ENCODE data around the gene SLFN12L. TPM values are rescaled to one million over a fixed set of nuclear protein-coding genes. Genes with fewer than 3 reads are reported as not detected.

SLFN12L gene
- total RNA-seq, 4 donors from 2014 or later, result 1.2 to 2.0 (median 1.4) TPM

DNA sequence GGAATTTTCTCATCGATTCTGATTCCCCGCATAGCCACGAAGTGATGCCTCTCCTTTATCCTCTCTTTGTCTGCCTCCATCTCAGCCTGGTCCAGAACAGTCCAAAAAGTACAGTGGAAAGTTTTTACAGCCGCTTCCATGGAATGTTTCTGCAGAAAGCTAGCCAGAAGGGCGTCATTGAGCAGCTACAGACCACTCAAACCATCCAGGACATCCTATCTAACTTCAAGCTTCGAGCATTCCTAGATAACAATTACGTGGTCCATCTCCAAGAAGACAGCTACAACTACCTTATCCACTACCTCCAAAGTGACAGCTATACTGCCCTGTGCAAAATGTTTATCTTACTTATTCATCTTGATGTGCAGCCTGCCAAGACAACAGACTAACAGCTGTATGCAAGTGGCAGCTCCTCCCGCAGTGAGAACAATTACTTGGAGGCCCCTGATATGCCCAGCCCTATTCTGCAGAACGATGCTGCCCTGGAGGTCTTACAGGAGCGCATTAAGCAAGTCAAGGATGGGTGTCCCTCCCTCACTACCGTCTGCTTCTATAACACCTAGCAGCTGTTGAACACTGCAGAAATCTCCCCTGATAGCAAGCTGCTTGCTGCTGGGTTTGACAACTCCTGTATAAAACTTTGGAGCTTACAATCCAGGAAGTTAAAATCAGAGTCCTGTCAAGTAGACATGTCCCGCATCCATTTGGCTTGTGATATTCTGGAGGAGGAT lies 38.9 kb downstream of the SLFN12L start:
- peak overlapping the region in 1 of 4 donors; percentile 20 for H3K4me3 ChIP-seq
- no peak overlapping the region for H3K27ac ChIP-seq
- H3K4me1 ChIP-seq, result peaks cover 0 to 22% (median 4%) of the 10 kb centered on the region in 4 donors
- WGBS, 2 donors, result 29 to 49% methylated on average over 12 of the region's 12 CpGs
- H3K36me3 ChIP-seq, result no peaks in the 10 kb centered on the region
- TF ChIP-seq, protein P1, sequence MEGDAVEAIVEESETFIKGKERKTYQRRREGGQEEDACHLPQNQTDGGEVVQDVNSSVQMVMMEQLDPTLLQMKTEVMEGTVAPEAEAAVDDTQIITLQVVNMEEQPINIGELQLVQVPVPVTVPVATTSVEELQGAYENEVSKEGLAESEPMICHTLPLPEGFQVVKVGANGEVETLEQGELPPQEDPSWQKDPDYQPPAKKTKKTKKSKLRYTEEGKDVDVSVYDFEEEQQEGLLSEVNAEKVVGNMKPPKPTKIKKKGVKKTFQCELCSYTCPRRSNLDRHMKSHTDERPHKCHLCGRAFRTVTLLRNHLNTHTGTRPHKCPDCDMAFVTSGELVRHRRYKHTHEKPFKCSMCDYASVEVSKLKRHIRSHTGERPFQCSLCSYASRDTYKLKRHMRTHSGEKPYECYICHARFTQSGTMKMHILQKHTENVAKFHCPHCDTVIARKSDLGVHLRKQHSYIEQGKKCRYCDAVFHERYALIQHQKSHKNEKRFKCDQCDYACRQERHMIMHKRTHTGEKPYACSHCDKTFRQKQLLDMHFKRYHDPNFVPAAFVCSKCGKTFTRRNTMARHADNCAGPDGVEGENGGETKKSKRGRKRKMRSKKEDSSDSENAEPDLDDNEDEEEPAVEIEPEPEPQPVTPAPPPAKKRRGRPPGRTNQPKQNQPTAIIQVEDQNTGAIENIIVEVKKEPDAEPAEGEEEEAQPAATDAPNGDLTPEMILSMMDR (IDR thresholded peaks at IDR 0.05), result no peak
- TF ChIP-seq EP300 (IDR thresholded peaks at IDR 0.05), result no peak
- no peak for TF ChIP-seq POLR2A (IDR thresholded peaks at IDR 0.05)
- no peaks in the 10 kb centered on the region for H3K9me3 ChIP-seq
- peaks cover 3 to 77% of the 10 kb centered on the region in 2 donors for H3K27me3 ChIP-seq
- DNase-seq (ENCODE audit: low spot score in 2 of 2), result no peak

DNA sequence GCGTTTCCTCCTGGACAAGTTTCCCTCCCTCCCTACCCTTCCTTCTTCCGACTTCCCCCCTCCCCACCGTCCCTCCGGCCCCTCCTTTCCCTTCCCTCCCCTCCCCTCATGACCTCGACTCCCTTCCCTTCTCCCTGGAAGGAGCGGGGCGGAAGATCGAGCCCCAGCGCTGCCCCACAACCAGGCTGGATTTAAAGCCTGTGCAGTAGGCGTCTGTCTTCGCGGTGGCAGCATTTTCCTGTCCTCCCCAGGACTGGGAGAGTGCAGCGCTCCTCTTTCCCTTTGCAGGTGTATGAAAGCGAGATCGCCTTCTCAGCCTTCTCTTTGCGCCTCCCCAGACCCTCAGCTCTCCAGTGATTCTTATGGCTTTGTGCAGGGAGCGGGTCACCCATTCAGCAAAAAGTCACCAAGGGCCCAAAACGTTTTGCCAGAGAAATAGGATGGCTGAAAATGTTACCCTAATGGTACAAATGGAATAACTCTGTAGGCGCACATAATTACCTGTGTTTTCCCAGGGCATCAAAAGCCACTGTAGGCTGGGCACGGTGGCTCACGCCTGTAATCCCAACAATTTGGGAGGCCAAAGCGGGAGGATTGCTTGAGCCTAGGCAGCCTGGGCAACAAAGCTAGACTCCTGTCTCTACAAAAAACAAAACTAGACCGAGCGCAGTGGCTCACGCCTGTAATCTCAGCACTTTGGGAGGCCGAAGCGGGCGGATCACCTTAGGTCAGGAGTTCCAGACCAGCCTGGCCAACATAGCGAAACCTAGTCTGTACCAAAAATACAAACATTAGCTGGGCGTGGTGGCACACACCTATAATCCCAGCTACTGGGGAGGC lies 40.8 kb downstream of the SLFN12L start:
- 24 to 35% methylated on average over 30 of the region's 30 CpGs for WGBS, 2 donors

DNA sequence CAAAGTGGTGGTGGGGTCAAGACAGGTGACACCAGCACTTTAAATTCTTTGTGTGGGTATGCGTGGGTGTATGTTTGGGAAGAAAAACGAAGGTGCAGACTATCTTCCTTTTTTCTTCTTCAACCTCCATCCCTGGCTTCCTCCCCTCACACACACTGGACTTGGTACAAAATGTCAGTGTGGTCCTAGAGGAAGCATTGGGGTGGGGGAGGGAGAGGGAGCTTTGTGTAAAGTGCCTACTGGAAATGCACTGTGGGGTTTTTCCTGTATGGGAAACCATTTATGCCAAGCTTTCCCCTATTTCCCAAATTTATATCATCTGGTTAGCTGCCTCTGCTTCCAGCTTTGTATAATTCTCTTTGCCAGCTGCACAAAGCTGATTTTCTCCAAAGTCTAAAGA lies 44.4 kb downstream of the SLFN12L start:
- TF ChIP-seq, protein P1 (IDR thresholded peaks at IDR 0.05), result no peak
- no peak for TF ChIP-seq EP300 (IDR thresholded peaks at IDR 0.05)
- TF ChIP-seq POLR2A (IDR thresholded peaks at IDR 0.05), result no peak

More for the DNA sequence above, 40.8 kb downstream of the SLFN12L start:
- H3K4me1 ChIP-seq, result peaks cover 0 to 22% (median 4%) of the 10 kb centered on the region in 4 donors
- no peak for DNase-seq (ENCODE audit: low spot score in 2 of 2)
- H3K27me3 ChIP-seq, result peaks cover 3 to 96% of the 10 kb centered on the region in 2 donors
- no peak overlapping the region for H3K27ac ChIP-seq
- H3K9me3 ChIP-seq, result no peaks in the 10 kb centered on the region
- no peak overlapping the region for H3K4me3 ChIP-seq
- TF ChIP-seq, protein P1 (IDR thresholded peaks at IDR 0.05), result no peak
- TF ChIP-seq EP300 (IDR thresholded peaks at IDR 0.05) (no peak), POLR2A (IDR thresholded peaks at IDR 0.05) (no peak)
- H3K36me3 ChIP-seq, result no peaks in the 10 kb centered on the region

DNA sequence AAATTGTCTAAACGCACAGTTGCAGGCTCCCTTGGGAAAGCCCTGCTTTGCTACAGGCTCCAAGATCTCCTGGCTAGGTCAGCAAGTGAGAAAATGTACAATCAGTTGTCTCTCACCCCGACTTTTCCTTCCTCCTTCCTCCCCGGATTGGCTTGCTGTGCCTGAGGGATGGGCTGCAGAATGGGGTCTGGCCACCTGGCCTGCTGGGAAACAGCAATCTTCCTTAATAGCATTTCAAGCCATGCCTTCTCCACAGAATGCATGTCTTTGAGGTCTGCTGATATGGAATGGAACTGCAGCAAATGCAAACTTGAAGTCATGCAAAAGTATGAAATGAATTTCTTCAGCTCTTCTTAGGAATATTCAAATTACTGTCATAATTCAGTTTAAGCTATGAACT lies 46.1 kb downstream of the SLFN12L start:
- Histone ChIP-seq H3K27me3 (peaks cover 6 to 96% of the 10 kb centered on the region in 2 donors), H3K36me3 (no peaks in the 10 kb centered on the region), H3K4me1 (peaks cover 0 to 38% (median 7%) of the 10 kb centered on the region in 4 donors), H3K27ac (no peak overlapping the region), H3K4me3 (no peak overlapping the region), H3K9me3 (peaks cover 0 to 5% (median 0%) of the 10 kb centered on the region in 4 donors)
- DNase-seq (ENCODE audit: low spot score in 2 of 2), result no peak
- no peak for TF ChIP-seq POLR2A (IDR thresholded peaks at IDR 0.05)
- TF ChIP-seq, protein P1 (IDR thresholded peaks at IDR 0.05), result no peak
- WGBS, 2 donors, result 16 to 19% methylated on average over 3 of the region's 3 CpGs

More for the DNA sequence above, 44.4 kb downstream of the SLFN12L start:
- WGBS, 2 donors, result 11 to 20% methylated on average over 2 of the region's 2 CpGs
- Histone ChIP-seq H3K9me3 (peaks cover 0 to 5% (median 0%) of the 10 kb centered on the region in 4 donors), H3K27me3 (peaks cover 6 to 97% of the 10 kb centered on the region in 2 donors), H3K4me3 (no peak overlapping the region), H3K36me3 (no peaks in the 10 kb centered on the region), H3K27ac (no peak overlapping the region), H3K4me1 (peaks cover 0 to 30% (median 2%) of the 10 kb centered on the region in 4 donors)
- no peak for DNase-seq (ENCODE audit: low spot score in 2 of 2)

All from tibial nerve (tissue), 4 donors.